ENCODE results near the gene SLC15A3.

DNA sequence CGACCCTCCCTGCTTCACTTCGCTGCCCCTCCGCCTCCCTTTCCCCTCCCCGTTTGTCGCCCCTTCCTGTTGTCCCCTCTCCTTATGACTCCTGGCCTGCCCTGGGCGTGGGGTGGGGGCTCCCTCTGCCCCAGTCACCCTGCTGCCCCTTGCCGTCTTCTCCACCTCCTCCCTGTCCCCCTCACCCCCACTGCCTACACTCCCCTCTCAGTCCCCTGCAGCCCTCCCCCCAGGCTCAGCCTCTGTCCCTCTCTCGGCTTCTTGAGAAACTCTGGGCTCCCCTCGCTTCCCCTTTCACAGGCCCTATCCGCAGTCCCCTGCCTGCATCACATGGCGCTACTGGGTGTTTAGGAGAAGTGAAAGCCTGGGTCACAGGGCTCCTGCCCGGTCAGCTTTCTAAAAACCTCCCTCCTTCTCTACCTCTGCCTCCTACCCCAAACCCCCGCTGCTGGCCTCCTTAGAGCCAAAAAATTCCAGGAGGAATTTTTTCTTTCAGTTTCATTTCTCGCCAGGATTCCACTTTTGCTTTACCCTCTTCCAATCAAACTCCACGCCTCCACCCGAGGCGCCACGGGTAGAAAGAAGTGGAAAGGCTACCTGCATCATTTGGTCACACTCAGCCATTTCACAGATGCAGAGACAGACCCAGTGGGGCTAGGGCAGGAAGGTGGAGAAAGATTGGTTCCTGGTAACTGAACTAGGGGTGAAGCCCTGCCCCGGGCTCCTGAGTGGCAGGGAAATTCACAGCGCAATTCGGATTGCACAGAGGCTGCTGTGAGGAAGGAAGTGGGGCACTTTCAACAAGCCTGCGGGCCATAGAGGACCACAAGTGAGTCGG is at the start of gene SLC15A3:
- peak in 2 of 4 donors; percentile 12 to 16 for TF ChIP-seq POLR2A (IDR thresholded peaks at IDR 0.05)
- TF ChIP-seq, protein P1, sequence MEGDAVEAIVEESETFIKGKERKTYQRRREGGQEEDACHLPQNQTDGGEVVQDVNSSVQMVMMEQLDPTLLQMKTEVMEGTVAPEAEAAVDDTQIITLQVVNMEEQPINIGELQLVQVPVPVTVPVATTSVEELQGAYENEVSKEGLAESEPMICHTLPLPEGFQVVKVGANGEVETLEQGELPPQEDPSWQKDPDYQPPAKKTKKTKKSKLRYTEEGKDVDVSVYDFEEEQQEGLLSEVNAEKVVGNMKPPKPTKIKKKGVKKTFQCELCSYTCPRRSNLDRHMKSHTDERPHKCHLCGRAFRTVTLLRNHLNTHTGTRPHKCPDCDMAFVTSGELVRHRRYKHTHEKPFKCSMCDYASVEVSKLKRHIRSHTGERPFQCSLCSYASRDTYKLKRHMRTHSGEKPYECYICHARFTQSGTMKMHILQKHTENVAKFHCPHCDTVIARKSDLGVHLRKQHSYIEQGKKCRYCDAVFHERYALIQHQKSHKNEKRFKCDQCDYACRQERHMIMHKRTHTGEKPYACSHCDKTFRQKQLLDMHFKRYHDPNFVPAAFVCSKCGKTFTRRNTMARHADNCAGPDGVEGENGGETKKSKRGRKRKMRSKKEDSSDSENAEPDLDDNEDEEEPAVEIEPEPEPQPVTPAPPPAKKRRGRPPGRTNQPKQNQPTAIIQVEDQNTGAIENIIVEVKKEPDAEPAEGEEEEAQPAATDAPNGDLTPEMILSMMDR (IDR thresholded peaks at IDR 0.05) = no peak

Measured in esophagus squamous epithelium (tissue), 4 donors.